NCI-H510A (cell line): ENCODE data around the gene OR5J2.
"Not testable (repeated sequence)": the region's sequence is repeated elsewhere in the genome, so short reads cannot be mapped to it uniquely, and the experiment has no call there.

Experiments
- DNase-seq: peaks from one replicate; lab custom pipeline; 2025; lab: John Stamatoyannopoulos, UW

Gene OR5J2

DNA sequence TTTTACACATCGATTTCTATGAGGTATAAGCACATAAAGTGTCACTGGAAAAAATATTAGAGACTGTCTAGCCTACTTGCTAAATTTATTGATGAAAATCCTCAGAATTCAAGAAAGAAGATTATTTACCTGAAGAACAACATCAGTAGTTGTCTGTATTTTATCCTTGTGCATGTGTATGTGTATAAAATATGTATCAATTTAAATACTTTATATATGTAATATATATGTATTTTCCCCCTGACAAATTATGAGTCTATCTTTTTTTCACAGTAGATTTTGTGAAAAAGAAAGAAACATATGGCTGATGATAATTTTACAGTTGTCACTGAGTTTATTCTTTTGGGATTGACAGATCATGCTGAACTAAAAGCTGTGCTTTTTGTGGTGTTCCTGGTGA is at the start of gene OR5J2:
Gene OR5J2, plus strand, starts transcription at position 301 of the 400 bp plus-strand sequence. Its CDS starts 0 bp downstream, at position 301.
- DNase-seq, result no peak

DNA sequence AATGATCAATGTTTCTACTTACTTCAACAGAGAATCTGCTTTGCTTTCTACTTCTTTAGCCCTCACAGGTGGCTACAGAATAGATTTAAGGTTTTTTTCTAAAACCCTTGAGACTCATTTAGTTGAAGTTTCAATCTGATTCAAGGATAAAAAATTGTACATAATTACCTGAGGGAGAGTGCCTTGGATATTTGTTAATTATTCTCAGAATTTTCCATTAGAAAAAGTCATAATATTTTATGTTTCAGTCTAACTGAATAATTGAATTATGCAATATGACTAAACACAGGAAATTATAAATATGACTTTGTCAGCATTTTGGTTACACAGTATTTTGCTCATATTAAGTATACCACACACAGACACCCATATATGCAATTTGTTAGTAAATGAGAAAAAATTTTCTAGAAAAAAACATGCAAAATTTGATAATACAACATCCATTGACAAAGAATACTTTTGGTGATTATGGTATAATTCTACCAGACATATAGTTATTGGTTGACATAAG is 36.2 kb upstream of the OR5J2 start, which contains the start of gene OR8J3:
Gene OR8J3, minus strand, starts transcription at position 51 of the 511 bp plus-strand sequence. CDS start 2,483 bp downstream, outside the sequence.
- DNase-seq, result no peak

DNA sequence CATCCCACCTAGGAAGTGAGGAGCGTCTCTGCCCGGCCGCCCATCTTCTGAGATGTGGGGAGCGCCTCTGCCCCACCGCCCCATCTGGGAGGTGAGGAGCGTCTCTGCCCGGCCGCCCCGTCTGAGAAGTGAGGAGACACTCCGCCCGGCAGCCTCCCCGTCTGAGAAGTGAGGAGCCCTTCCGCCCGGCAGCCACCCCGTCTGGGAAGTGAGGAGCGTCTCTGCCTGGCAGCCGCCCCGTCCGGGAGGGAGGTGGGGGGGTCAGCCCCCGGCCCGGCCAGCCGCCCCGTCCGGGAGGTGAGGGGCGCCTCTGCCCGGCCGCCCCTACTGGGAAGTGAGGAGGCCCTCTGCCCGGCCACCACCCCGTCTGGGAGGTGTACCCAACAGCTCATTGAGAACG is 32.7 kb upstream of the OR5J2 start:
- DNase-seq, result not testable (repeated sequence)

DNA sequence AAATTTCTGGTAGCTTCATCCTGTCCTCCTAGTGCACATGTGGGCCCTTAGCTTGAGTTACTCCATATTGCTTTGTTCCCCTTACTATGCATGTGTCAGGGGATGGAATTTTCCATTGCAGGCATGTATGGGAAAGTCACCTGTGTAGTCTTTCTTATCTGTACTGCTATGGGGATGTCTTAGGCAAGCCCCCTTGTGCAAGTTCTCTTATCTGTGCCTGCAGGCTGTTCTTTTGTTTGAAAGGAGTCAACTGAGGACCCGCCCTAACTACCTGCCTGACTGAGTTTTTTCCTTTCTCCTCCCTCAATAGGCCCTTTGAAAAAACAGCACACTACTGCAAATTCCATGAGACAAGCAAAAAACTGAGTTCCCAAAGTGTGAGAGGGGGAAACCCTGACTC is 25.0 kb upstream of the OR5J2 start:
- no peak for DNase-seq

DNA sequence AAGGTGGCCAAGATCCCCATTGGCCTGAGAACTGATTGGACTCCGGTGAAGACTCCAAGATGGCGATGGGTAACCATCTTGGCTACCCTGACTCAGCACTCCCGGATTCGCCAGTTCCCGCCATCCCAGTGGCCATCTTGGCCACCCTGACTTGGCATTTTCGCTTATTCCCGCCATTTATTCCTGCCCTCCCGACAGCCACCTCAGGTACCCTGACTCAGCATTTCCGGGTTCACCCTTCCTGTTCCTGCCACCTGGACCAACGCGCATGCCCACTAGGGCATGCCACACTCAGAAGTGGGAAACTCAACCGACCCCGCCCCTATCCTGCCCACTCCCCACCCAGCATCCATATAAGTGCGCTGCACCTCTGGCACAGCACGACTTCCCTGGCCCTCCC is 24.1 kb upstream of the OR5J2 start:
- DNase-seq, result no peak

DNA sequence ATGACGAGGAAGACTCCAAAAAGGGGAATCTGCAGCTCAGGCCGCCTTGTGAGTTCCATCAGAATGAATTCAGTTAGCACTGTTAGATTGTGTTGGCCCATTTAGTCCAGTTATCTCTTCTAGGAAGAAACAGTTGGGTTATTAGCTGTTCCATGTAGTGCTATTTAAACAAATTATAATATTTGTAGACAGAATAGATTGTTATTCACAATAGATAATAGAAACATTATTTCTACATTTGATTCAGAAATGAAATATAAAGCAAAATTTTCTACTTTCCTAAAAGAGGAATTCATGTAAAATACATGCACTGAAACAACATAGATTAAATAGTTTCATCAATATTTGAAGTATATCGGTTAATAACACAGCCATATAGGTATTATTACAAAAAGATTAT is 16.2 kb upstream of the OR5J2 start, which contains the start of gene OR8K5:
Gene OR8K5, minus strand, starts transcription at position 101 of the 400 bp plus-strand sequence. Its CDS starts 0 bp downstream, at position 101.
- no peak for DNase-seq

DNA sequence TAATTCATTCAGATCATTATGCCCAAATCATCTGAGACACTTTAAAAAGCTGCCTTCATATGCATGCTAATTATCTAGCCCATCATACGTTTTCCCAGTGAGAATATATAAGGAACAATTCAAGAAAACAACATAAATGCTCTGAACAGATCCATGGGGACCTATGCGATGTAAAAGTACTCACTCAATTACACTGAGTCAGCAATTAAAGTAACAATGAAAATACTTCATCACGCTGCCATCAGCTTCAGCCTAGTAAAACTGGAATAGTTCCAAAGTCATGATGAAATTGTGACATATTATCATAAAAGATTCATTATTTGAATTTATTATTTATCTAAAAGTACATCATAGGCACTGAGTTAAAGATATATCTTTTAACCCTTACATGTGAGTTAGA is 12.6 kb upstream of the OR5J2 start:
- no peak for DNase-seq

DNA sequence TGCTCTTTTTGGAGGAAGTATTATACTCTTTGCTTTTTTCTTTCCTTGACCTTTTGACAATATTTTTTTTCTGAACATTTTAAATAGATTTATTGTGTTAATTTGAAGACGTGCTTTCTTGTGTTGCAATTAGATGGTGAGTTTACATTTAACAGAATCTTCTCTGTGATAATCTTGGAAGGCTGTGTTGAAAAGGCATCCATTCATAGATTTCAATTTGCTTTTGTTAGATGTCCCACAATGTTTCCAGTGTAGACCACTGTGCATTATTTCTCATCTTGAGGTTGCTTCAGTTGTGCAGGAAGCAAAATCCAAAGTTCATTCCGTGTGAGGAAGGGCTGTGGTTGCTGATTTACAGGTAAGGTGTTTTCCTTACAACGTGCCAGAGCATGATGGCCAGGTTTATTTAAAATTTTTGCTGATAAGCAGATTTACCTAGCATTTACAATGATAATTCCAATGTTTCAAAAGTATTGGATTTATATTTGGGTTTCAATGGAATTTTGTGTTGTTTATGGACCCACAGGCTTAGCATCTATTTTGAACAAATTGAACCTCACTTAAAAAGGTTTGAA is 4.1 kb upstream of the OR5J2 start:
- DNase-seq, result no peak

DNA sequence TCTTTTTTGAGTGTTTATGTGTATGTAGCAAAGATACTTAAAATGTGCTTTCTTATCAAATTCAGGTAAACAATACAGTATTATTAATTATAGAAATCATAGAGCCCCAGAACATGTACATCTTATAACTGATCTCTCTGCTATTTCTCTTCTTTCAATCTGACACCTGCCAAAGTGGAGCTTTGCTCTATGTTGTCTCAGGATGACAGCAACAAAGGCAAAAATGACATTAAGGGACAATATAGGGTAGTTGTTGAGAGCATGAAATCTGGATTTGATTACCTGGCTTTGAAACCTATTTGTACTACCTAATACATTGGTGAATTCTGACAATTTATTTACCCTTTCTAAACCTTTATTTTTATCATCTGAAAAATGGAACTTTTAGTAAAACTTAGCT is 7.0 kb downstream of the OR5J2 start:
- DNase-seq, result no peak

DNA sequence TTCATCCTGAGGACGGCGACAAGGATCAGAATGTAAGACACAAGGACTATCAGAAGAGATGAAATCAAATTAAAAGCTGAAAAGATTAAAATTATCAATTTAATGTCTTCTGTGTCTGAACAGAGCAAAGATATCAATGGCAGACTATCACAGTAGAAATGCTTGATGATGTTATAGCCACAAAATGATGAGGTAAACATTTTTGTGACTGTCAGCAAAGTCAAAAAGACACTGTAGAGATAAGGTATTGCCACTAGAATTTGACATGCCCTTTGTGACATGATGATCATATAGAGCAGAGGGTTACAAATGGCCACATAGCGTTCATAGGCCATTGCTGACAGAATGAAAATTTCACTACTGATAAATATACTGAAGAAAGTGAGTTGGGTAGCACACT is 12.2 kb downstream of the OR5J2 start:
- no peak for DNase-seq

DNA sequence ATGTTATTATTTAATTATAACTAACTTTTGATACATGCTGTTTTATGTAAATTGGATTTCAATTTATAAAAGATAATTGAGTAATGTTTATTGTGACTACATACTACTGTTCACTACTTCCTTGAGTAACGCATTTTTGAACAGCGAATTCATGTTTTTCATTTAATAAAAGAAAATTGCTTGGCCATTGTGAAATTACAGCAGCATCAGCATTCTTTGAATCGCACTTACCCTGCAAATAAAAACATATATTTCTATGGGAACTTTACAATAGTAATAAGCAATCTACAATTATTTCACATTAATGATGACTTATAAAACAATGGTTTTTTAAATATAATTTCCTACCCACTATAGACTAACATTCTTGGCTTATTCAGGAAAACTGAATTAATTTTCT is 20.3 kb downstream of the OR5J2 start:
- DNase-seq, result no peak

DNA sequence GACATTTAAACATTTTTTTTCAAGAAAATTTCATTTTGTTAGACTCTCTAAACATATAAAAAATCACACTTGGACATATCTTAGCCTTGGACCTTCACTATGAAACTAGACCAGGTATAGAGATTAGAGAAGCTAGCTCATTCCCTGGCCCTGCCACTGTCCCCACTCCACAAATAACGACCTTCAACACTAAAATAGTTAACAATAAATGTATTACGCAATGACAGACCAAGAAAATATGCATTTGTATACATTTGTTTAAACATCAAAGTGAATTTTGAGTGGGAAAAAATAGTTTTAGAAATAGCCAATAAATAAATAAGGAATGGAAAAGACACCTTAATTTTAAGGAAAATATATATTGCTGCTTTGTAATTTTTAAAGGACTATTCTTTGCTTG is 20.9 kb downstream of the OR5J2 start:
- no peak for DNase-seq

DNA sequence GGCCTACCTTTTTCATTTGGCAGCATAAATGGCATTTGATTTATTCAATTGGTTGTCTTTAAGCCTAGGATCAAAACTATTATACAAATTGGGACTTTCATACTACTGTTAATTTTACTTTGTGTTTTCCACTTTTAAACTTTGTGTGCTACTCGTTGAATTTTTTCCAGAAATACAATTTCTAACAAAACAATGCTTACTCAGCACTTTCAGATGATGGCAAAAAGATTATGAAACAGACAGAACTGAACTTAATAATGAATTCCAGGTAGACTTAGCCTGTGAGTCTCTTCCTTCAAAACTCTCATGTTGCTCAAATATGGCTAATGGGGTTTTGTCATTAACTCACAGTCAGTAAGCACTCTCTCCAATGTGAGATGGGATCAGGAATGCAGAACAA is 31.4 kb downstream of the OR5J2 start:
- DNase-seq, result no peak

DNA sequence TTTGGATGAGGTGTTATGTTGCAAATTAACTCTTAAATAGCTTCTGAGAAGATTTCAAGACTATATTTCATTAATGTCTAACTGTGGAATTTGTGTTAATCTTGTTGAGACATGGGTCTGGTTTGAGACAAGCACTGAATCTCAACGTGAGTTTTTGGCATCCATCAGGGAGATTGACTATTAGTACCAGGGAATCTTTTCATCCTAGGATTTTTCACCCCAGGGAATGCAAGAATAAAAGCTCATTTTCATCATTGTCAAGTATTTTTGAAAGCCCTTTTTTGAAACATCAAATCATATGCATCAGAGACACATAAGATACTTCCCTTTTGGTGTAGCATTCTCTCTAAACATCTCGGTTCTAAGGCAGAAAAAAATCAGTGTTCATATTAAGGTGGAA is 38.1 kb downstream of the OR5J2 start:
- DNase-seq, result no peak

DNA sequence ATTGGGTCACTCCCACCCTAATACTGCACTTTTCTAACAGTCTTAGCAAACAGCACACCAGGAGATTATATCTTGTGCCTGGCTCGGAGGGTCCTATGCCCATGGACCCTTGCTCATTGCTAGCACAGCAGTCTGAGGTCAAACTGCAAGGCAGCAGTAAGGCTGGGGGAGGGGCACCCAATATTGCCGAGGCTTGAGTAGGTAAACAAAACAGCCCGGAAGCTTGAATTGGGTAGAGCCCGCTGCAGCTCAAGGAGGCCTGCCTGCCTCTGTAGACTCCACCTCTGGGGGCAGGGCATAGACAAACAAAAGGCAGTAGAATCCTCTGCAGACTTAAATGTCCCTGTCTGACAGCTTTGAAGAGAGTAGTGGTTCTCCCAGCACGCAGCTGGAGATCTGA is 43.3 kb downstream of the OR5J2 start:
- not testable (repeated sequence) for DNase-seq
